GM23338 (cell line): ENCODE data around the gene DIS3L.

Experiments used
- CREB1 ChIP-seq: fragments of 250-450 bp; sonication (Bioruptor Pico); IDR thresholded peaks from 2 replicates; pipeline ENCODE4 v1.5.0; 2020; ENCODE audit warnings: low read depth, mild to moderate bottlenecking, moderate library complexity
- CTCF ChIP-seq, 2 experiments: fragments of 200-600 bp in 1 of 2; sonication (generic) in 1 of 2; conservative IDR thresholded peaks; 2 replicates each; pipeline versions ENCODE4 v1.5.1 to v1.6.1; 2016 to 2017; ENCODE audit warnings: antibody characterized with exemption in 2 of 2, low read depth in 2 of 2, mild to moderate bottlenecking in 2 of 2, moderate library complexity in 1 of 2
- ETS1 ChIP-seq: IDR thresholded peaks from 2 replicates; pipeline ENCODE4 v1.6.1; 2016; ENCODE audit warnings: antibody characterized with exemption
- EZH2 ChIP-seq: fragments of 200-600 bp; sonication (generic); IDR thresholded peaks from one replicate; pipeline ENCODE4 v1.8.0; 2017; ENCODE audit warnings: antibody characterized with exemption, mild to moderate bottlenecking, low read depth; ENCODE audit not compliant: unreplicated experiment
- EZH2phosphoT487 ChIP-seq: fragments of 200-600 bp; sonication (generic); IDR thresholded peaks from one replicate; pipeline ENCODE4 v1.8.1; 2018; ENCODE audit warnings: antibody characterized with exemption; ENCODE audit not compliant: unreplicated experiment
- JUNB ChIP-seq: IDR thresholded peaks from one replicate; pipeline ENCODE4 v1.6.1; 2016; ENCODE audit warnings: antibody characterized with exemption; ENCODE audit not compliant: unreplicated experiment
- NANOG ChIP-seq: IDR thresholded peaks from 2 replicates; pipeline ENCODE4 v1.6.1; 2016; ENCODE audit warnings: antibody characterized with exemption, borderline replicate concordance
- POLR2AphosphoS5 ChIP-seq: IDR thresholded peaks from 2 replicates; pipeline ENCODE4 v1.6.1; 2016; ENCODE audit warnings: antibody characterized with exemption, low read depth
- REST ChIP-seq: IDR thresholded peaks from one replicate; pipeline ENCODE4 v1.6.1; 2018; ENCODE audit warnings: antibody characterized with exemption; ENCODE audit not compliant: unreplicated experiment
- STAT1 ChIP-seq: IDR thresholded peaks from one replicate; pipeline ENCODE4 v1.6.1; 2016; ENCODE audit warnings: antibody characterized with exemption; ENCODE audit not compliant: unreplicated experiment
- ZNF114 ChIP-seq: fragments of 250-450 bp; sonication (Bioruptor Pico); IDR thresholded peaks from 2 replicates; pipeline ENCODE4 v1.5.0; 2020; ENCODE audit warnings: mild to moderate bottlenecking, moderate library complexity

DNA sequence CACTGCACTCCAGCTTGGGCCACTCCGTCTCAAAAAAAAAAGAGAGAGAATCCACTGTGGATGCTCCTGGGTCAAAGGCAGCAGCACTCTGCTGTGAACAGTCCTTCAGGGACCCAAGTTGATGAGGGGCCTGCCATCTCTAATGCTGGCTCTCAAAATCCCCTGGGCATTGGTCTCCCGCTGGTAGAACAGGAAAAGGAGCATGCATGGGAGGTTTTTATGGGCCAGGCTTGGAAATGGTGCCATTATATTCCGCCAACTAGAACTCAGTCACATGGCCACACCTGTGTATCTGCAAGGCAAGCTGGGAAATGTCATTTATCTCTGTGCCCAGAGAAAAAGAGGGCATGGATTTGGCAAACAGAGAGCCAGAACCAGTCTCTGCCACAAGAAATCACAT, 3.4 kb upstream of the DIS3L start:
- no peak for TF ChIP-seq CTCF (conservative IDR thresholded peaks at IDR 0.05; ENCODE audit: low read depth in 2 of 2)
- TF ChIP-seq POLR2AphosphoS5 = no peak
- TF ChIP-seq EZH2 = no peak
- no peak for TF ChIP-seq ZNF114 (CRISPR knock-in tag)
- TF ChIP-seq EZH2phosphoT487 = no peak
- no peak for TF ChIP-seq ETS1
- TF ChIP-seq STAT1 = no peak
- no peak for TF ChIP-seq REST
- TF ChIP-seq NANOG = no peak
- no peak for TF ChIP-seq CREB1 (CRISPR knock-in tag)
- no peak for TF ChIP-seq JUNB
